LNCaP clone FGC (cell line): ENCODE data around the gene OR1F1.

ENCODE experiments used
- DNase-seq: peaks from one replicate; pipeline ENCODE4 v3.0.0-alpha.2; 2011; ENCODE audit warnings: low read depth
- H3K4me3 ChIP-seq: 2 replicates; pipeline ENCODE4 v1.5.1; 2011; ENCODE audit warnings: mild to moderate bottlenecking, low read depth, low read length, control low read depth
- CTCF ChIP-seq: IDR thresholded peaks from 2 replicates; pipeline ENCODE4 v1.5.1; 2012; ENCODE audit warnings: mild to moderate bottlenecking; ENCODE audit not compliant: control insufficient read depth, insufficient read depth; ENCODE audit errors: extremely low read depth

The OR1F1 gene

GRCh38 chr16:3242709-3243108 is 54.7 kb downstream of the OR1F1 start:
- no peak for DNase-seq
- no peak overlapping the region for H3K4me3 ChIP-seq
- TF ChIP-seq CTCF = no peak

DNA sequence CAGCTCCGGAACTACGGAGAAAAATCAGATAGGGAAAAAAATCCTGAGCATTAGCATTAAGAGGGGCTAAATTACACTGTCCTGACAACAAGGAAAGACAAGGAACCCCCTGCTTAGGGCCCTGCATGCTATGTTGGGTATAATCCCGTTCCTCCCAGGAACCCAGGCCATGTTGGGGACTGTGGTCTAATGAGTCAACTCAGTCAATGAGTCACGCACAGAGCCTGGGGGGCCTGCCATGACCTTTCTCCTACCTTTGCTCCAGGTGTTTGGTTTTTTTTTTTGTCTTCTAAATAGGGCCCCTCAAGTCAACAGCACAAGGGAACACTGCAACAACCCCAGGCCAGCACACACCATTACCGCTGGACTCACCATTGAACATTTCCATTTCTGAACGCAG is 55.9 kb downstream of the OR1F1 start:
- no peak for DNase-seq
- no peak for TF ChIP-seq CTCF
- H3K4me3 ChIP-seq = no peak overlapping the region

DNA sequence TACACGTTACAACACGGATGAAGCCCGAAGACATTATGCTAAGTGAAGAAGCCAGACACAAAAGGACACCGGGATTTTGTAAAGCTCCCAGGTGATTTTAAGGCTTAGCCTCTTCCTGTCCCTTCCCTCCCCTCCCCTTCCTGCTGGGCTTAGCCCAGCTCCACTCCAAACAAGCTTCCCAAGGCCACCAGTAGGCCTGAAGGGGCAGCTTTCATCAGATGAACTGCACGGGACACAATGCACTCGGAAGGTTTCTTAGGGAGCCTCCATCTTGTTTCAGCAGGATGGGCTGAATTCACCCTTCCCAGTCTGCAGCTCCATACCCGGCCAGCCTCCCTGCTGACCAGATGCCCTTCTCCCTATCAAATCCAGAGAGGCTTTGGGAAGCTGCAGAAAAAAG is 58.0 kb downstream of the OR1F1 start:
- no peak for TF ChIP-seq CTCF
- H3K4me3 ChIP-seq = no peak overlapping the region
- DNase-seq = no peak

DNA sequence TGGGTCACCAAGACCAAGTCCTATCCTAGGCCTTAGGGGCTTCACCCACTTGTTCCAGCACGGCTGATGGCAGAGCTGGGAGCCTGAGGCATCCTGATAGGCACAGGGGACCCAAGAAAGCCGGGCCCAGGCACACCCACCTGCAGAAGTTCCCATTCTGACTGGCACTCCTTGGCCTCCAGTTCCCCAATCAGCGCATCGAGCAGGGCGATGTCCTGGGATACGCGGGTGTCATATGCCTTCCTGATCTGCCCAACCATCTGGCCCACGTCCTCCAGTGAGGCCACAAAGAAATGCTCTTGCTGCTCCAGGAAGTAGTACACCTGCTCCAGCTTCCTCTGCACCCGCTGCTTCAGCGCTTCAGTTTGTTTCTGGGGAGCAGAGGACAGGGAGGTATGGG is 58.9 kb downstream of the OR1F1 start:
- H3K4me3 ChIP-seq = no peak overlapping the region
- DNase-seq = no peak
- no peak for TF ChIP-seq CTCF

- H3K4me3 ChIP-seq = no peak overlapping the region
- DNase-seq = no peak
- no peak for TF ChIP-seq CTCF
These were observed 60.6 kb downstream of the OR1F1 start for GRCh38 chr16:3248596-3248995.

DNA sequence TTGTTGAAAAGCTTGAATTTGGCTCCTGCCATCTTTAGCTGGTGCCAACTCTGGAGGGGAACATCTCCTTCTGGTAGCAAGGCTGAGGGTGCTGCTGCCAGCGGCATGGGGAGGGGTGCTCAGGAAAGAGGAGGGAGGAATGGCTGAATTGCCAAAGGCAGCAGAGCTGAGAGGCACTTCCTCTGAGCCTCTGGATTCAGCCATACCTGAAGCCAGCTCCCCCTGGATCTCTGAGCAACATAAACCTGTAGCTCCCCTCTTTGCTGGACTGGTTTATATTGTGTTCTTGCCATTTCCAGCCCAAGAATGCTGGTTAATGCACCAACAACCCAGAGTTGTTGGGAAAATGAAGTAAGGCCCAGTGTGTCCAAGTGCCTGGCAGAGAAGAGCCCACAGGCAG is 61.0 kb downstream of the OR1F1 start:
- H3K4me3 ChIP-seq = no peak overlapping the region
- DNase-seq = no peak
- TF ChIP-seq CTCF = no peak

GRCh38 chr16:3249451-3249850 is 61.4 kb downstream of the OR1F1 start:
- DNase-seq = no peak
- TF ChIP-seq CTCF = no peak
- no peak overlapping the region for H3K4me3 ChIP-seq
